Stimulated activated CD8-positive, alpha-beta memory T cell treated with anti-CD3 and anti-CD28 coated beads, Interleukin-15, amount 100 ng/mL, for 1 hour (primary cell): ENCODE results near the gene AQP12A.
"Not testable (repeated sequence)": the region's sequence is repeated elsewhere in the genome, so short reads cannot be mapped to it uniquely, and the experiment has no call there.

Experiments used
- DNase-seq: peaks from one replicate; pipeline ENCODE4 v3.0.0-alpha.2; 2020; ENCODE audit warnings: low read depth

The AQP12A gene

DNA sequence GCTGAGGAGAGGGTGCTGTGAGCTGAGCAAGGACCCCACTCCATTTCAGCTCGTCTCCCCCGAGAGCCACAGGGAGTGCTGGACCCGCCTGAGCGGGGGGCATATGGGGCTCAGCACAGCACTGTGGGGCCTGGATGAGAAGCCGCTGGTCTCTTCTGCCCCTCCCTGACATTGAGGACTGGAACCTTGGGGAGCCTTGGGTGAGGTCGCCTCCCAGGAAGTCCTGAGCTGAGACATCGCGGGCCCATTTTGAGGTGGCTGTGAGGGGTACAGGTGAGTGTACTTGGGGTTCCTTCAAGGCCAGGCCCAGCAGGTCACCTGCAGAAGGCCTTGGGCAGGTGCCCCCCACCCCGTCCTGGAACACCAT is 3.1 kb upstream of the AQP12A start:
- no peak for DNase-seq

DNA sequence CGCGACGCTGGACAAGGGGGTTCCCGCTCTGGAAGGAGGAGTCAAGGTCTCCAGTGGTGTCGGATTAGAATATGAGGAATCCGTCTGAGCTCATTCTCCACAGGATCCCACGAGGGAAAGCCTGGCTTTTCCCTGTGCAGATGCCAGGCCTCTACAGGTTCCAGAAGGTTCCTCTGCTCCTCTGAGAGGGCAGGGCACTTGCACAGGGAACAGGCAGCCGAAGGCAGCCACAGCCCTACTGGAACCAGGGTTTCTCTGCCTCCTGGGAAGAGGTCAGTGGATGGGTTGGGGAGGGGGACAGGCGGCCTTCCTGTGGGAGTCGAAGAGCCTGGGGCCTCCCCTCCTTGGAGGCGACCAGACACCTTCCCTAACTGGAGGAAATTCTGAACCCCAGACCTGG is 1.7 kb upstream of the AQP12A start:
- DNase-seq, result no peak

DNA sequence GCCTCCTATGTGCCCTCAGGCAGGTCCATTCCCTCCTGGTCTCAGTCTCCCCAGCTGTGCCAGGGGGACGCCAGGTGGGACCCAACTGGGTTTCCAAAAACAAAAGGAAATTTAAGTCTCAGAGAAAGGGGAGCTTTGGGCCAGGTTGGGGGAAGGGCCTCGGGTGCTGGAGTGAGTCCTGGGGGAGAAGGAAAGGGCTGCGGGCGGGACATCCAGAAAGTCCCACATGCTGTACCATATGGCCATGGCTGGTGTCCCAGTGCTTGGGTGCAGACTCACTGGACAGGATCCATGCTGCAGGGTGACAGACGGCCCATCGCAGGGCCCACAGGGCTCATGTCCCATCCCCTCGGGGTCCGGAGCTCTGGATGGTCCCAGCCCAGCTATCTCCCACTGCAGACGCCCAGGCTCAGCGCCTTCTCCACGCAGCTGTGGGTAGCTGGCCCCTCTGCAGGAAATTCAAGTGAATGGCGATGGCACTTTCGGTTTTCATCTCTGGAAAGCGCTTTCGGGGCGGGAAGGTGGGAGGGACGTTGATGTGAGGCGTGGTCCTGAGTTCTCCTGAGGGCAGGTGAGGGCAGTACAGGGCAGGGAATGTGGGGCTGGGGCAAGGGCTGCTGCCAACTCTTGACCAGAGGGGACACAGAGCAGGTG is 1.1 kb upstream of the AQP12A start:
- DNase-seq, result not testable (repeated sequence)

DNA sequence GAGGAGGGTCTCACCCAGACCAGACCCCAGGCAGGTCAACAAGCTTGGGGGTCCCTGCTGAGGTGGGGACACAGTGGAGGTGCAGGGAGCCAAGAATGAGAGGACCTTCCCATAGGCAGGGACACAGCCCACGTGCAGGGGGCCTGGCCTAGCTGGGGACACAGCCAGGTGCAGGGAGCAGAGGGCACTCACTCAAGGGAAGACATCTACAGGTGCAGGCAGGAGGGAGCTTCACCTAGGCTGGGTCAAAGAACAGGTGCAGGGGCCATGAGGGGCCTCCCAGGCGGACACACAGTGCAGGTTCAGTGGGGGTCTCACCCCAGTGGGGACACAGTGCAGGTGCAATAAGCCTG is 615 bp upstream of the AQP12A start:
- not testable (repeated sequence) for DNase-seq

DNA sequence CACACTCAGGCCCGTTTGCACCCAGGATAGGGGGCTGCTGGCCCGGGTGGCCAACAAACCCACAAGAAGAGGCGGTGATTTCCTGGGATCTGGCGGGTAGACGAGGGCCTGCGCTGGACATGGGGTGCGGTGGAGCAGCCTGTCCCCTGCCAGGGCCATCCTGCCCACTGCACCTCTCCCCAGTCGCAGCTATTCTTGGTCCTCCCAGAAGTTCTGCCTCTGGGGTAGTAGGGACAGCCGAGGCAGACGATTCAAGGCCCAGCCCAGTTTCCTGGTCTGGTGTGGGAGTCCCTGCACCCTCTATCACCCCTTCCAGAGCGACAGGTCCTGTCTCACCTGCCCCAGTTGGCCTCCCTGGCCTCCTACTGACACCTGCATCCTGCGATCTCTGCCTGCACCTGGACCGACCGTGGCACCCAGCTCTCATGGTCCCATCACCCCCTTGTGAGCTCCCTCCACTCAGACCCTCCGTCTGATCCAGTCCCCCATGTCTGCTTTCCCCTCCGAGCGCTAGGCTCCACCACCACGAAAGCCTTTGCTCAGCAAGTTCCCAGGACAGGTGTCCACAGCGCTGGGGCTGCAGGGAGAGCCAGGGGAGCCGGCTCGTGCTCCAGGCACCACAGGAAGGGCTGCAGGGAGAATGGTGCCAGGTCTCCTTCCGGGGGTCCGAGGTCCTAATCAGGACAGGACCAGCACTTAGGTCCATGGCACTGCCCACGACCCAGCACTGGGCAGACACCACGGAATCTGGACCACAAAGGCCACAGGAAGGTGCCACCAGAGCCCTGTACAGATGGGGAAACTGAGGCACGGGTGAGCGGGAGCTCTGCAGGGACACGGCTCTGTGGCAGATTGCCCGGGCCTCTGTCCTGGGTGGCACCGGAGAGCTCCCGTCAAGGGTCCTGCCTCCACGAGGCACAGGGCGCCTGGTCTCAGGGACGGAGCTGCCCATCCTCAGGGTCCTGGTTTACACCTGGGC is 1.2 kb downstream of the AQP12A start:
- DNase-seq, result not testable (repeated sequence)

DNA sequence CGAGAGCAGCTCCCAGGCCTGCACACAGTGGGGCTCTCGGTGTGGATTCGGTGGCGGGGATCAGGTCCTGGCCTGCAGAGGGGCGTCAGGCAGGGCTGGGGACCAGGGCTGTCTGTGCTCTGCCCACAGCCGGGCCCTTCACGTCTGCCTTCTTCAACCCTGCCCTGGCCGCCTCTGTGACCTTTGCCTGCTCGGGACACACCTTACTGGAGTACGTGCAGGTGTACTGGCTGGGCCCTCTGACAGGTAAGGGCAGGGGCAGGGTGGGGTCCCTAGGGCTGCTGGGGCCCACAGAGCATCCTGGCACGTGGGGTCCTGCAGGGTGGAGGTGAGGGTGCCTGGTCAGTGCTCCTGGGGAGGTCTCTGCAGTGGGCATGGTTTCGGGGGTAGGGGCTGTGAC is 2.6 kb downstream of the AQP12A start:
- DNase-seq, result not testable (repeated sequence)

DNA sequence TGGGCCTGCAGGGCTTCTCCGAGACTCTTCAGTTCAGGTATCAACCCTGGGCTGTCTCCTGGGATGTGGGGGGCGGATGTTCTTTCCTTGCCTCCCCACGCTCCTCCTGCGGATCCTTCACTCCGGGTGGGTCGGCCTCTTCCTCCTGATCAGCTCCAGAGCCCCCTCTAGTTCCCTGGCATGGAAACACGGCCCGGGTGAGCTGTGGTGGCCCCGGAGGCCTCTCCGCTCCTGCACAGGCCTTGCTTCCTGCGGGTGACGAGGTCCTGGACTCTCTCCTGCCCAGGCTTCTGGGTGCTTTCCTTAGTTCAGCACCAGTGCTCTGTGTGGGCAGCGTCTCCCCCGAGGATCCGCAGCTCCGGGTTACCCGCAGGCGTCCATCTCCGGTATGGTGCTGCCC is 3.9 kb downstream of the AQP12A start:
- not testable (repeated sequence) for DNase-seq

DNA sequence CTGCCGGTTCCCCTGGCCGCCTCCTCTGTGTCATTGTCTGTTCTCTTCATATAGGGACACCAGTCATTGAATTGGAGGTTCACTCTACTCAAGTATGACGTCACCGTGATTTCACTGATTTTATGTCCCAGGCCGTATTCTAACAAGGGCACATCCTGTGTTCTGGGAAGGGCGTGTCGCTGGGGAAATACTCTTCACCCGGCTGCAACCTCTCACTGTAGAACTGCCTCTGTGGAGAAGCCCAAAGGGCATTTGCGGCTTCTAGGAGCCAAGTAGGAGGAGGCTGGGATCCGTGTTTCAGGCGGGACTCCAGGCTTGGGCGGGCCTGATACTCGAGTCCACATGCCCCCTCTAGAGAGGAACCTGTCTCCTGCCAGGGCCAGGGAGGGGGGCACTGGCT is 4.8 kb downstream of the AQP12A start:
- not testable (repeated sequence) for DNase-seq

DNA sequence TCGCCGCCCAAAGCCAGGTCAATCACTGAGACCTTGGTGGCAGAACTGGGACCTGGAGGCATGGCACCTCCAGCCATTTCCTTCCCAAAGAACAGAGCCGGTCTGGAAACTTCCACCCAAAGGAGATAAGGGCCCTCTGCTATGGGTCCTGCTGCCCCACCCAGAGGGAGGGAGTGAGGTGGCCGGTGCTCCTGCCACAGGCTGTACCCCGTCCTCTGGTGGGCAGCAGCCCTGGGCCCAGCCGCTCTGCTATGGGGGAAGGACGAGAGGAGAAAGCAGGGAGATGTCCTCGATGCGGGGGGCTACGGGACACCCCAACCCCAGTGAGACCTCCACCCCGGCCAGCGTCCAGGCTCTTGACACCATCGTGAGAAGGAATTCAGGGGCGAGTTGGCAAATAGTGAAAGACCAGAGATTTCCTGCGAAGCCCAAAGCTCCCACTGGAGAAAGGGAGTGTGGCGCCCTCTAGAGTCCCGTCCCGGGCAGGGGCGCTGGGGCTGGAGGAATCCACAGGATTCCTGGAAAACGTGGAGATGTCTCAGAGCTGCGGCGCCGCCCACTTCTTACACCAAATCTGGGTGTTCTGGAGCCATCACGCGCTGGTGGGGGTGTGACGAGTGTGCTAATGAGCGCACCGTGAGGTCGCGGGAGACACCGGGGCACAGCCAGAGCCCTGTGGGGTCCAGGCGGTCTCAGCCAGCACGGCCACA is 7.3 kb downstream of the AQP12A start:
- DNase-seq, result not testable (repeated sequence)

DNA sequence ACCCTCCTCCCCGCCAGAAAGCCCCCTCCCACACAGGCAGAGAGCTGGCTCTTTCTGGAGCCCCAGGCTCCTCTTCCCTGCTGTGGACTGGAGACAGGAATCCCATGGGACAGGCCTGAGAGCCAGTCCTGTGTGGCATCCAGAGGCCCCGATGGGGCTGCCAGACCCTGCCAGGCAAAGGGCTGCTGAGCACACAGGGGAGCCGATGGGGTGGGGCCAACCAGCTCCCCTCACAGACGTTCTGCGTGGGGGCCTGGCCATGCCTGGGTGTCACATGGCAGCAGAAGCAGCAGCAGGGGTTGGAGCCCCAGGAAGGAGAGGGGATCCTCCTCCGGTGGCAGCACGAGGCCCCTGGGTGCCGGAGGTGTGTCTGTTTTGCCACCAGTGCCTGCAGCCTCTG is 8.2 kb downstream of the AQP12A start:
- DNase-seq, result not testable (repeated sequence)

DNA sequence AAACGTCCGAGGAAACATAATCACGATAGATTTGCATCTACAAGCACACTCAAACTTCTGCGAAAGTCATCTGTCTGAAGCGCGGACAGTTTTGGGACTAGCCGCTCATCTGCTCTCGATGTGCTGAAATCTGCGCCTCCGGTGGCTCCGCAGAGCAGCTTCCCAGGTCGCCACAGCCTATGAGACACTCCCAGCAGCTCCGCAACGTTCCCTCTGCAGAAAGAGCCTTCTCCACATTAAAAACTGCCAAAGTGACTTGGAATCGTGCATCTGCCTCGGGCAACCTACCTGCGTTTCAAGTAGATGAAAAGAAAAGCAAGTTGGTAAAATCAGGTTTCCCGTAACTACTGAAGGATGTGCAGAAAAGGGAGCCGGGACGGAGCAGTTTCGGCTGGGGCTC is 8.9 kb downstream of the AQP12A start:
- not testable (repeated sequence) for DNase-seq

DNA sequence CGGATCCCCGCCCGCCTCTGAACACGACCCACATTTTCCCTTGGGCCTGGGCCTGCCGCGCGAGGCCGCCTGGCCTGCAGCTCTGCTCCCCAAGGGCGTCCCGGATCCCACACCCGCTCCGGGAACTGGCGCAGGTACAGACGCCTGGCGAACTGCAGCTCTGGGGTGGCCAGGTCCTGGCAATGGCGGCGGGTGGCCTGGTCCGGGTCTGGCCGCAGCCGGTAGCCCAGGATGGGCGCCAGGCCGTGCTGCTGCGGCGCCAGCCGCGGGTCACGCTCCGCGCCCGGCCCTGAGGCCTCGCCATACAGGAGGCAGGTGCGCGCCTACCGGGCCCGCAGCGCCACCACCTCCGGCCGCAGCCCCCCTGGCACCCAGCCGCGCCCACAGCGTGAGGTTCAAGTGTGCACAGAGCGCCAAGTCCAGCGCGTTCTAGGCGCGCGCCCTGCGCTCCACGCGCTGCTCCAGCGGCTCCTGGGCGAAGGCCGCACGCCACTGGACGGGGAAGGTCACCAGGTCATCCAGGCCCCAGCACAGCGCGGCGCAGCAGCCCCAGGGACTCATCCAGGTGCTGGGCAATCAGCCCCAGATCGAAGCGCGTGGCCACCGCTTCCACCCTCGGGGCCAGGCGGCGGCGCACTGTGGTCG is 9.5 kb downstream of the AQP12A start:
- DNase-seq, result no peak

DNA sequence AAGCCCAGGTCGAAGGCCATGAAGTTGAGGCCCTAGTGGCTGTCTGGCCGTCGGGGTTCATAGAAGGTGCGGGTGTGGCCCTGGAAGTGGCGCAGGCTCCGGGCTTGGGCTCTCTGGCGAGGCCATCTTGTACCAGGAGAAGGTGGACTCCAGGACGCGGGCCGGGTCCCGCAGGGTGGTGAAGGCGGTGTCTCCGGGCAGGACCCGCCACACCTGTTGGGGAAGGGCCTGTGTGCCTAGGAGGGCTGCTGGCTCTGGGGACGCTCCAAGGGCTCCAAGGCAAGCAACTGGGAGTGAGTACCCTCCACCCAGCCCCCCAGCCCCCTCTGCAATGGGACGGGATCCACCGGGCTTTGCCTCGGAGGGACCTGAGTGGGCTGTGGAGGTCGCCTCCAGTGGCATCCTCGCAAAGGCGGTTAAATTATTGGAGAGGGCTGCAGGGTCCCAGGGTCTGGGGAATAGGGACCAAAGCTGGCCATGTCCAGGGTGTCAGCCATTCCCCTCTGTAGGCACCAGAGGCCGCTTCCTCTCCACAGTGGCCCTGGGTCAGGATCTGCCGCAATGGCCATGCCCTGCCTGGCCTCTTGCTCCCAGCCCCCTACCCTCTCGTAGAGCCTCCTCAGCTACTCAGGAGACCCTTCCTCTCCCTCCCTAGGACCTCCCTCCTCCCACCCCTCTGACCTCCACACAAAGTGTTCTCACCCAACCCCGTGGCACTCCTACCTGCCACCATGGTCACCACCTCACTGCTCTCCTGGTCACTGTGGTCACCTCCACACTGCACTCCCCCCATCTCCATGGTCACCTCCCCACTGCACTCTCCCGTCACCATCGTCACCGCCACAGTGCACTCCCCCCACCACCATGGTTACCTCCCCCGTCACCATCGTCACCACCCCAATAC is 10.3 kb downstream of the AQP12A start:
- DNase-seq, result no peak

DNA sequence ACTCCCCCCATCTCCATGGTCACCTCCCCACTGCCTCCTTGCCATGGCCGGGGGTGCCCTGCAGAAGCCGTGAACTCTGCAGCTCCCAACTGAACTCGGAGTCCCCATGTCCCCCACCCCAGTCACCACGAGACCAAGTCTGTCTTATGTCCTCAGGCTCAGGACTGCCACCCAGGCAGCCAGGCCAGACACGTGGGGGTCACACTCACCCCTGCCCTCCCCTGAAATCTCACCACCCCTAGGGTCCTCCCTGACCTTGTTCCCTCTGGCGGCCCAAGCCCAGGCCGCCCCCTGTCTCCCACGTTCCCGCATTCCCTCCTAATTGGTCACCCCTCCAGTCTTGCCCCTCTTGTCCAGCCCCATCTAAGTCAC is 11.0 kb downstream of the AQP12A start:
- no peak for DNase-seq

DNA sequence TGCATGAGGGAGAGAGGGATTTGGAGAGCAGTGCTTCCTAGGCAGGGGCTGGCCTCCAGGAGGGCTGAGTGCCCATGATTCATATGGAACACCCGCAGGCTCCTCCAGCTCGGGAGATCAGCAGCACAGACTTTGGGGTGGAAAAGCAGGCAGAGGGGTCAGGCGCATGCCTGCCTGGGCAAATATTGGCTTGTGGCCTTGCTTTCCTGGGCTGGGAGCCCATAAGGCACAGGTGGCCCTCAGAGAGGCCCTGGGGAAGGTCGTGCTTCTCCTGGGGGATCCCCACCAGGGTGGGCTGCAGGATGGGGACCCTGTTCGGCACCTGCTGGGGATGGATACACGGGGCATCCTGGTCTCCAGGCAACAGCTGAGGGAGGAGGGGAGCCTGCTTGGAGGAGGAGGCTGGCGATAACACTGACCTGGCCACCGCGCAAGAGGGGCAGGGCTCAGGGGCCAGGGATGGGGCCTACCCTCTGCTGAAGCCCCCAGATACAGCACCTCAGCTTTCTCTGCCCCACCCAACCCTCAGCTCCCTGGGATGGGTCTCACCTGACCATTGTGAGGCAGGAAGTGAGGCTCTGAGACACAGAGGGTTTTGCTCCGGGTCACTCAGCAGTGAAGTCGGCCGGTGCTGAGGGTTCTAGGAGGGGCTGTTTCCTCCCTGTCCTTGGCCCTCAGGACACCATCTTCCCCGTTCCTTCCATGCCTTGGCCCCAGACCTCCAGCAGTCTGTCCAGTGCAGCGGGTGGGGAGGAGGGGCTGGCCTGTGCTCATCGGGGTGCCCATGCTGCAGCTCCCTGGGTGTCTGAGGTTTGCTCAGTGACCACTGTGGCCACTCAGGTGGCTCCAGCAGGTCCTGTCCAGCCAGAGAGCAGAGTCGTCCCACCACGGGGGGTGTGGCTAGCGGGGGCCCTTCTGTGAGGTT is 12.0 kb downstream of the AQP12A start:
- no peak for DNase-seq

DNA sequence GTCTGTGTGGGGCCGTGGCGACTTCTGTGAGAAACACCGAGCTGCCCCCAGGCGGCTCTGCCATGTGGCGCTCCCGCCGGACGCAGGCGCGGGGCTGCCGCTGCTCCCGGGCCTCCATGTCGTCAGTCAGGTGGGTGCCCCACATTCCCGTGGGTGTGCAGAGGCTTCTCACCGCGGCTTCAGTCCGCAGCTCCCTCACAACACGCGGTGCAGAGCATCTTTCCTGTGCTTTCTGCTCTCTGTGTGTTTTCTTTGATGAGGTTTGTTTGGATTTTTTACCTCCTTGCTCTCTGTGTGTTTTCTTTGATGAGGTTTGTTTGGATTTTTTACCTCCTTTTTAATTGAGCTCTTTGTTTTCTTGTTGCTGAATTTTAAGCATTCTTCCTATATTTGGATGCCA is 13.0 kb downstream of the AQP12A start:
- no peak for DNase-seq

DNA sequence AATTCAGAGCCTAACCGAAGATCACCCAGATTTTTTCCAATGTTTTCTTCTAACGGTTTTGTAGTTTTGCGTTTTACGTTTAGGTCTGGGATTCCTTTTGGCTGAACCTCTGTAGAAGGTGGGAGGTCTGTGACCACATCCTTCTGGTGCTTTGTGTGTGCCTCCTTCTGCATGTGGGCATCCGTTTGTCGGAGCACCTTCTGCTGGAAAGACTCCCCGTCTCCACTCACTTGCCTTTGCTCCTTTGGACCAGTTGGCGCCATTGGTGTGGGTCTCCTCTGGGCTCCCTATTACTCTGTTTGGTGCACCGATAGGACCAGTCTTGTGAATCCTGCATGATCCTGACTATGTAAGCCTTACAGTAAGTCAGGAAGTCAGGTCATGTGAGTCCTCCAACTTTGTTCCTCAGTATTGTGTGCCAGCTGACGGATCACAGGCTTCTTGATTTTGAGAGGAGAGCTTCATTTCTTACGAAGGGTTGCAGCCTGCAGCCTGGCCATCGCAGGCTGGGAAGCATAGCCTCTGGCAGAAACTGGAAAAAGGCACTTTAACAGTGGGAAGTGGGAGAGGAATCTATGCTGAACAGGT is 13.6 kb downstream of the AQP12A start:
- DNase-seq, result no peak

DNA sequence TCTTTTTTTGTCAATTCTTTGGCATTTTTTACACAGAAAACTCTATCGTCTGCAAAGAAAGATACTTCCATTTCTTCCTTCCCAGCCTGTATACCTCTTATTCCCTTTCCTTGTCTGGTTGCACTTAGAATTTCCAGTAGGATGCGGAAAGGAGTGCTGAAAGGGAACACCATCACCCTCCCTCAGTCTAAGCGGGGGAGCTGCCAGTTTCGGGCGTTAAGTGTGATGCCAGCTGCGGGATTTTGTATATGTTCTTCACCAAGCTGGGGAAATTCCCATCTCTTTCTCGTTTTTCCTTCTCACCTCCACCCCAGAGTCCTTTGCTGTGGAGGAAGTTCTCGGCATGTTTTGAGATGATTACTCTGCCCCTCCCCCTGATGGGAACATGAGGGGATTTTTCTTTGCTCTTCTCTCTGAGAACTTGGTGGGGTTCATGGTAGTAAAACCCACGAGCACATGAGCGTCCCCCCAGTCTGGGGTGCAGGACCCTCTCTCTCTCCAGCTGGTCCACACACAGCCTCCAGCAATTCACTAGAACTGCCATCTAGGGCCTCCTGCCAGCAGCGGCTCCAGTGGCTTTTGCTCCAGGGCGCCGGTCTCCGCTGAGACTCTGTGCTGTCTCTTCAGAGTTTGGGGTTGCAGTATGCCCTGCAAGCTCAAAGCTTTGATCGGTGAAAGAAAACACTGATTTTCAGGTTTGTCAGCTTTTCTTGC is 15.5 kb downstream of the AQP12A start:
- DNase-seq, result no peak

DNA sequence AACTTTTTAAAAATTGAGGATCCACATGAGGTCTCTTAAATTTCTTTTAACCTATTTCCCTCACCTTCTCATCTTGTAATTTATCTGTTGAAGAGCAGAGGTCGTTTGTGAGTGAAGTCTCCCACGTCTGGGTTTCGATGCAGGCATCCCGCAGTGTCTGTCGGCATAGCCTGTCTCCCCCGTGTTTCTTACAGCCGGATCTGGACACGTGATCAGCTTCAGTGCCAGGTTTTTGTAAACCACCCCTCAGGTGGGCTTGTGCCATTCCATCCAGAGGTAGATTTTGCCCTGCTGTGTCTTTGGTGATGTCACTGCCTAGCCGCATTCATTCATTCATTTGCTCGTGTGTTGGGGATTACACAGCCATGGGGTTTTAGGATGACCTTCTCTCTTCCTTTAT is 16.2 kb downstream of the AQP12A start:
- no peak for DNase-seq
